Measurements from ENCODE around the gene P4HB.

GRCh38 chr17:81814748-81815645, 45.3 kb downstream of the P4HB start:
- TF ChIP-seq, protein P1, sequence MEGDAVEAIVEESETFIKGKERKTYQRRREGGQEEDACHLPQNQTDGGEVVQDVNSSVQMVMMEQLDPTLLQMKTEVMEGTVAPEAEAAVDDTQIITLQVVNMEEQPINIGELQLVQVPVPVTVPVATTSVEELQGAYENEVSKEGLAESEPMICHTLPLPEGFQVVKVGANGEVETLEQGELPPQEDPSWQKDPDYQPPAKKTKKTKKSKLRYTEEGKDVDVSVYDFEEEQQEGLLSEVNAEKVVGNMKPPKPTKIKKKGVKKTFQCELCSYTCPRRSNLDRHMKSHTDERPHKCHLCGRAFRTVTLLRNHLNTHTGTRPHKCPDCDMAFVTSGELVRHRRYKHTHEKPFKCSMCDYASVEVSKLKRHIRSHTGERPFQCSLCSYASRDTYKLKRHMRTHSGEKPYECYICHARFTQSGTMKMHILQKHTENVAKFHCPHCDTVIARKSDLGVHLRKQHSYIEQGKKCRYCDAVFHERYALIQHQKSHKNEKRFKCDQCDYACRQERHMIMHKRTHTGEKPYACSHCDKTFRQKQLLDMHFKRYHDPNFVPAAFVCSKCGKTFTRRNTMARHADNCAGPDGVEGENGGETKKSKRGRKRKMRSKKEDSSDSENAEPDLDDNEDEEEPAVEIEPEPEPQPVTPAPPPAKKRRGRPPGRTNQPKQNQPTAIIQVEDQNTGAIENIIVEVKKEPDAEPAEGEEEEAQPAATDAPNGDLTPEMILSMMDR (IDR thresholded peaks at IDR 0.05) = no peak
- TF ChIP-seq POLR2AphosphoS5 (IDR thresholded peaks at IDR 0.05) = no peak

Data from breast epithelium (tissue), 3 donors.